Adrenal gland (tissue), 12 donors: Measurements from ENCODE around the gene CLMN. TPM values are rescaled to one million over a fixed set of nuclear protein-coding genes. Genes with fewer than 3 reads are reported as not detected.

Source experiments
- DNase-seq, 7 donors: peaks; one replicate each; pipeline ENCODE4 v3.0.0-alpha.2; 2019 to 2020
- H3K27ac ChIP-seq, 5 donors: fragments of 200-600 bp; sonication (generic) in 4 of 5; 1 replicate in 3 of 5; 2 replicates in 2 of 5; pipeline versions ENCODE4 v1.5.1 to v1.8.0; 2016 to 2020; ENCODE audit warnings: mild to moderate bottlenecking in 1 of 5
- H3K27me3 ChIP-seq: fragments of 200-600 bp; 2 replicates; pipeline ENCODE4 v1.8.0; 2021
- H3K36me3 ChIP-seq, 2 donors: fragments of 200-600 bp; replicated peaks in 1 of 2; 1 replicate in 1 of 2; 2 replicates in 1 of 2; pipeline versions ENCODE4 v1.5.1 to v1.8.0; 2018 to 2022
- H3K4me1 ChIP-seq, 2 donors: fragments of 200-600 bp; replicated peaks in 1 of 2; 1 replicate in 1 of 2; 2 replicates in 1 of 2; pipeline versions ENCODE4 v1.5.1 to v1.8.0; 2018 to 2021
- H3K4me3 ChIP-seq, 4 donors: fragments of 200-600 bp; sonication (generic) in 3 of 4; one replicate each; pipeline ENCODE4 v1.5.1; 2016 to 2018
- H3K9me3 ChIP-seq, 3 donors: fragments of 200-600 bp; sonication (generic) in 1 of 3; replicated peaks in 1 of 3; 1 replicate in 2 of 3; 2 replicates in 1 of 3; pipeline versions ENCODE4 v1.5.1 to v1.8.0; 2016 to 2021
- POLR2A ChIP-seq, 2 donors: fragments of 450-650 bp; IDR thresholded peaks; one replicate each; pipeline ENCODE4 v1.6.1; 2017; ENCODE audit warnings: antibody characterized with exemption in 2 of 2, mild to moderate bottlenecking in 2 of 2, moderate library complexity in 1 of 2
- WGBS, 4 donors: extraction: QIAGEN DNeasy Blood & Tissue Kit in 2 of 4; methylation state at CpG; one replicate each; pipeline versions ENCODE4 v1.1.5 to v1.1.7; 2013 to 2017; 5-methylcytosine and 5-hydroxymethylcytosine counted together
- intact Hi-C, 2 donors: fragments of 100-400 bp; cut with DNase I; formaldehyde crosslinking; loops; one replicate each; pipeline versions ENCODE4 v1.14.1 to v1.15.0; 2022 to 2023
- polyA plus RNA-seq, 3 donors: library from polyadenylated mRNA; stranded (reverse); fragments of 200-250 nt in 2 of 3; fragments of 350-450 nt in 1 of 3; fragmentation: Illumina TruSeq in 1 of 3; extraction: RNeasy Lipid Tissue Mini Kit (QIAGEN cat#74804) in 1 of 3; gene quantifications; one replicate each; pipeline ENCODE4 v1.2.3, GENCODE V29; 2013 to 2014
- total RNA-seq, 9 donors: library from RNA; depleted of rRNA in 4 of 9; stranded (reverse); fragments of >200 nt in 4 of 9; fragments of 120-200 nt in 1 of 9; fragmentation: NEBNext Ultra II Directional in 1 of 9; extraction: Animal tissue kit (Norgen Biotek cat#: 25700) in 1 of 9; gene quantifications; one replicate each; pipeline versions ENCODE4 v1.1.0 to v1.2.4, GENCODE V29; 2013 to 2023
- TF ChIP-seq, protein P1 (sequence below), 6 experiments: fragments of 450-650 bp in 4 of 6; fragments of 200-600 bp in 2 of 6; sonication (generic) in 1 of 6; IDR thresholded peaks; 1 replicate in 5 of 6; 2 replicates in 1 of 6; pipeline versions ENCODE4 v1.5.1 to v1.8.0; 2016 to 2021; ENCODE audit warnings: antibody characterized with exemption in 6 of 6, mild to moderate bottlenecking in 2 of 6, moderate library complexity in 1 of 6
- donor health status: healthy with polysubstance abuse.
- donor health status: Bipolar disorder and iron deficiency.
- donor health status: DM: yes; HTN: yes; CAD: no.
- donor health status: DM: no; HTN: no; CAD: no.
- donor health status: DM: no; HTN: no; CAD: no.
- donor health status: DM: yes; HTN: yes; CAD: no.

The CLMN gene
- total and polyA plus RNA-seq, 12 donors: 2.7 to 9.5 (median 4.9) TPM

DNA sequence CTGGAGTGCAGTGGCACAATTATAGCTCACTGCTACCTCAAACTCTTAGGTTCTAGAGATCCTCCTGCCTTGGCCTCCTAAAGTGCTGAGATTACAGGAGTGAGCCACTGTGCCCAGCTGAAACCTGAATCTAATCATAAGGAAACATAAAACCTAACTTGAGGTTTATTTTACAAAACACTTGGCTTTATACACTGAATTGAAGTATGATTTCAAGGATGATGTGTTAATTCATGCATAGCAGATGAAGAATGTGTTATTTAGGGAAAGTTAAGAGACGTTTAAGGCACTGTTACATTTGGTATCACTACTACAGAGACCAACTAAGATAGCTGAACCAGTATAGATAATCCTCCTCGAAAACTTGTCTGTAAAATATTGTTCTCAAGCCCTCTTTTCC is 168.8 kb downstream of the CLMN start:
- H3K9me3 ChIP-seq: no peaks in the 10 kb centered on the region
- H3K36me3 ChIP-seq: no peaks in the 10 kb centered on the region
- TF ChIP-seq POLR2A (IDR thresholded peaks at IDR 0.05): no peak
- TF ChIP-seq, protein P1, sequence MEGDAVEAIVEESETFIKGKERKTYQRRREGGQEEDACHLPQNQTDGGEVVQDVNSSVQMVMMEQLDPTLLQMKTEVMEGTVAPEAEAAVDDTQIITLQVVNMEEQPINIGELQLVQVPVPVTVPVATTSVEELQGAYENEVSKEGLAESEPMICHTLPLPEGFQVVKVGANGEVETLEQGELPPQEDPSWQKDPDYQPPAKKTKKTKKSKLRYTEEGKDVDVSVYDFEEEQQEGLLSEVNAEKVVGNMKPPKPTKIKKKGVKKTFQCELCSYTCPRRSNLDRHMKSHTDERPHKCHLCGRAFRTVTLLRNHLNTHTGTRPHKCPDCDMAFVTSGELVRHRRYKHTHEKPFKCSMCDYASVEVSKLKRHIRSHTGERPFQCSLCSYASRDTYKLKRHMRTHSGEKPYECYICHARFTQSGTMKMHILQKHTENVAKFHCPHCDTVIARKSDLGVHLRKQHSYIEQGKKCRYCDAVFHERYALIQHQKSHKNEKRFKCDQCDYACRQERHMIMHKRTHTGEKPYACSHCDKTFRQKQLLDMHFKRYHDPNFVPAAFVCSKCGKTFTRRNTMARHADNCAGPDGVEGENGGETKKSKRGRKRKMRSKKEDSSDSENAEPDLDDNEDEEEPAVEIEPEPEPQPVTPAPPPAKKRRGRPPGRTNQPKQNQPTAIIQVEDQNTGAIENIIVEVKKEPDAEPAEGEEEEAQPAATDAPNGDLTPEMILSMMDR (IDR thresholded peaks at IDR 0.05): no peak
- H3K27me3 ChIP-seq: no peaks in the 10 kb centered on the region
- no peak overlapping the region for H3K27ac ChIP-seq
- no peak overlapping the region for H3K4me3 ChIP-seq
- intact Hi-C loops: no loop called here
- WGBS, 4 donors: 78 to 84% (median 79%) methylated on average over 2 of the region's 2 CpGs
- no peak for DNase-seq
- peaks cover 5 to 69% of the 10 kb centered on the region in 2 donors for H3K4me1 ChIP-seq

DNA sequence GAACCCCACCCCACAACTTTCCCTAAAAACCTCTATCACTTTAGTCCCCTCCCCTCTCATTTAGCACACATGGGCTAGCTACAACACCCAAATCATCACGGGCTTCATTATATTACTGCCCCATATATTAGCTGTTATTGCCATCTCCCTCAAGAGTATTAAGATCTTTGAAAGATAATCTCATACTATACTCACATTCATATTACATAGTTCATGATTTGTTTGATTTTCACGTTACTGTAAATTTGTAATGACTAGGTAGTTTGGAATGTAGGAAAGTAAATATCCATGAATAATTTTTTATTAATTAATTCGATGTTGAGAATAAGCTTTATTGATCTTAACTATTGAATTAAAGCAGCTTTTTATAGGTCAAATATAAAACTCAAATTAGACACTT is 170.3 kb downstream of the CLMN start:
- no peak overlapping the region for H3K27ac ChIP-seq

DNA sequence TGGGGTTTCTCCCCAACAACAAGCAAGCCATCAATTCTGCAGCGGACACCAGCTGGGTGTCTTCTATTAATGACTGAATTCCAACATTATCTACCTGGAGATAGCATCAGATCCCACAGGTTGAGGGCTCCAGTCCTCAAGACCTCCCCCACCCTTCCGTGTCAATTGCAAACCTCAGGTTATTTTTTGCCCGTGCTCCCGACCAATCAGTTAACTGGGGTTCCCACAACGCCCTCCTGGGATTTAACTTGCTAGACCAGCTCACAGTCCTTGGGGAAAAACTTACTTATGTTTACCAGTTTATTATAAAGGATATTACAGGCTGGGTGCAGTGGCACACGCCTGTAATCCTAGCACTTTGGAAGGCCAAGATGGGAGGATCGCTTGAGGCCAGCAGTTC is 172.1 kb downstream of the CLMN start:
- no peak overlapping the region for H3K4me3 ChIP-seq
- peaks cover 5 to 62% of the 10 kb centered on the region in 2 donors for H3K4me1 ChIP-seq
- no peaks in the 10 kb centered on the region for H3K9me3 ChIP-seq
- H3K27ac ChIP-seq: no peak overlapping the region
- DNase-seq: no peak
- no peak for TF ChIP-seq POLR2A (IDR thresholded peaks at IDR 0.05)
- TF ChIP-seq, protein P1 (IDR thresholded peaks at IDR 0.05): no peak
- H3K36me3 ChIP-seq: no peaks in the 10 kb centered on the region
- 93 to 98% (median 97%) methylated on average over 7 of the region's 7 CpGs for WGBS, 4 donors
- intact Hi-C loops: no loop called here
- no peaks in the 10 kb centered on the region for H3K27me3 ChIP-seq

More for the DNA sequence above, 170.3 kb downstream of the CLMN start:
- no peak overlapping the region for H3K4me3 ChIP-seq
- TF ChIP-seq, protein P1 (IDR thresholded peaks at IDR 0.05): no peak
- no peak for TF ChIP-seq POLR2A (IDR thresholded peaks at IDR 0.05)
- H3K4me1 ChIP-seq: peaks cover 5 to 56% of the 10 kb centered on the region in 2 donors
- intact Hi-C loops: no loop called here
- H3K27me3 ChIP-seq: no peaks in the 10 kb centered on the region
- H3K36me3 ChIP-seq: no peaks in the 10 kb centered on the region
- DNase-seq: no peak
- 58 to 76% (median 74%) methylated on average over 3 of the region's 3 CpGs for WGBS, 4 donors
- no peaks in the 10 kb centered on the region for H3K9me3 ChIP-seq

DNA sequence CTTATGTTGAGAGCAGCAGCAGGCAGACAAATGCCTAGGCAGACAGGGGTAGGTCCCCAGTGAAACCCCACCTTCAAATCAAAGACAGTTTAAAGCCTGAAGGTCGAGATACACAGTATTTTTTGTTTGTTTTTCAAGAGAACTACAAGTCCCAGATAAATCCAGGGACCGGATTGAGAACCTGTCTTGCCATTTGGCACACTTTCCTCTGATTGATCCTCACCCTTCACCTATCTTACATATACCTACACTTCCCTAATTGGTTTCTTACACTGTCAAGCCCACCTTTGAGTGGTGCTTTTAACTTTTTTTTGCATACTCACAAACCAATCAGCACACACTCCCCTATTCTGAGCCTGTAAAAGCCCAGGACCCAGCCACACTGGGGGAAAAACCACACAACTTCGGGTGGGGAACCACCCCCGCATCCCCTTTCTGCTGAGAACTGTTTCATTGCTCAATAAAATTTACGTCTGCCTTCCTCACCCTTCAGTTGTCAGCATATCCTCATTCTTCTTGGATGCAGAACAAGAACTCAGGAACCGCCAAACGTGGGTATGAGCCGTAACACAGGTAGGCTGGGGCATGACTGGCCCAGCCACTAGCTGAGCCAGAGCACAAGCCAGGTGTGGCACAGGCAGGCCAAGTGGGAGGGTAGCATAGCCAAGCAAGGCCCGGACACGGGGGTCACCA is 173.5 kb downstream of the CLMN start:
- TF ChIP-seq, protein P1 (IDR thresholded peaks at IDR 0.05): no peak
- Histone ChIP-seq H3K27me3 (no peaks in the 10 kb centered on the region), H3K4me3 (no peak overlapping the region), H3K27ac (peak overlapping the region in 2 of 5 donors; percentile 9 to 11), H3K4me1 (peaks cover 13 to 70% of the 10 kb centered on the region in 2 donors), H3K36me3 (no peaks in the 10 kb centered on the region), H3K9me3 (no peaks in the 10 kb centered on the region)
- WGBS, 4 donors: 74 to 86% (median 77%) methylated on average over 10 of the region's 10 CpGs
- no peak for DNase-seq
- intact Hi-C loops: no loop called here
